22Rv1 (cell line): ENCODE data around the gene CEBPZ.

Experiments
- H3K27ac ChIP-seq: fragments of 450-650 bp; 2 replicates; pipeline ENCODE4 v1.5.1; 2017
- CTCF ChIP-seq: fragments of 450-650 bp; IDR thresholded peaks from 2 replicates; pipeline ENCODE4 v1.5.1; 2017; ENCODE audit warnings: mild to moderate bottlenecking
- ZFX ChIP-seq: fragments of 450-650 bp; IDR thresholded peaks from 2 replicates; pipeline ENCODE4 v1.6.1; 2017; ENCODE audit warnings: antibody characterized with exemption, borderline replicate concordance

Gene CEBPZ

GRCh38 chr2:37201208-37201607, 30.2 kb downstream of the CEBPZ start:
- H3K27ac ChIP-seq = no peak overlapping the region
- TF ChIP-seq CTCF (no peak), ZFX (no peak)

GRCh38 chr2:37198681-37199065, 32.7 kb downstream of the CEBPZ start:
- TF ChIP-seq ZFX (no peak), CTCF (no peak)

GRCh38 chr2:37196320-37197195, 34.8 kb downstream of the CEBPZ start, which contains the start of gene CEBPZOS:
CEBPZOS (plus strand) TSS chr2:37196496; CDS start chr2:37199705, 3,209 bp downstream.
- H3K27ac ChIP-seq = peak within 1 kb of the TSS; percentile 65
- TF ChIP-seq ZFX (no peak; the same call in 1 of the 2 replicates), CTCF (no peak)

More at GRCh38 chr2:37198681-37199065, 32.7 kb downstream of the CEBPZ start:
- H3K27ac ChIP-seq = no peak overlapping the region

GRCh38 chr2:37195862-37196319, 35.5 kb downstream of the CEBPZ start:
- H3K27ac ChIP-seq = peak overlapping the region; percentile 65

GRCh38 chr2:37192551-37192950, 38.8 kb downstream of the CEBPZ start:
- H3K27ac ChIP-seq = no peak overlapping the region
- no peak for TF ChIP-seq CTCF
- no peak for TF ChIP-seq ZFX

- no peak for TF ChIP-seq ZFX
- TF ChIP-seq CTCF = no peak
- H3K27ac ChIP-seq = no peak overlapping the region
Observed at GRCh38 chr2:37191747-37192146, 39.6 kb downstream of the CEBPZ start.

- no peak for TF ChIP-seq CTCF
- no peak for TF ChIP-seq ZFX
- no peak overlapping the region for H3K27ac ChIP-seq
Observed at GRCh38 chr2:37191253-37191652, 40.1 kb downstream of the CEBPZ start.

- no peak overlapping the region for H3K27ac ChIP-seq
- no peak for TF ChIP-seq ZFX
- TF ChIP-seq CTCF = no peak
Observed at GRCh38 chr2:37190290-37190689, 41.1 kb downstream of the CEBPZ start.
